HCT116 (cell line): ENCODE results near the gene PRPS1.

ENCODE experiments used
- EZH2phosphoT487 ChIP-seq: fragments of 200-600 bp; IDR thresholded peaks from 2 replicates; pipeline ENCODE4 v1.6.1; 2018; ENCODE audit warnings: antibody characterized with exemption, borderline replicate concordance
- JUND ChIP-seq: IDR thresholded peaks from 2 replicates; pipeline ENCODE4 v1.6.1; 2012
- POLR2AphosphoS5 ChIP-seq: IDR thresholded peaks from 2 replicates; pipeline ENCODE4 v1.6.1; 2011; ENCODE audit warnings: mild to moderate bottlenecking, low read depth, low read length, moderate library complexity
- REST ChIP-seq: IDR thresholded peaks from 2 replicates; pipeline ENCODE4 v1.6.1; 2012; ENCODE audit warnings: low read depth
- SIN3A ChIP-seq: IDR thresholded peaks from 2 replicates; pipeline ENCODE4 v1.6.1; 2012; ENCODE audit warnings: low read depth
- TF ChIP-seq, protein P1 (sequence below), 3 experiments: fragments of 200-600 bp in 1 of 3; sonication (generic) in 1 of 3; IDR thresholded peaks in 2 of 3; conservative IDR thresholded peaks in 1 of 3; 2 replicates each; pipeline ENCODE4 v1.5.1; 2012 to 2017; ENCODE audit warnings: low read depth in 2 of 3, low read length in 2 of 3, antibody characterized with exemption in 1 of 3, borderline replicate concordance in 1 of 3, control low read depth in 1 of 3, mild to moderate bottlenecking in 1 of 3, mixed read lengths in 1 of 3, mixed run types in 1 of 3, moderate library complexity in 1 of 3; ENCODE audit not compliant: insufficient read depth in 1 of 3

DNA sequence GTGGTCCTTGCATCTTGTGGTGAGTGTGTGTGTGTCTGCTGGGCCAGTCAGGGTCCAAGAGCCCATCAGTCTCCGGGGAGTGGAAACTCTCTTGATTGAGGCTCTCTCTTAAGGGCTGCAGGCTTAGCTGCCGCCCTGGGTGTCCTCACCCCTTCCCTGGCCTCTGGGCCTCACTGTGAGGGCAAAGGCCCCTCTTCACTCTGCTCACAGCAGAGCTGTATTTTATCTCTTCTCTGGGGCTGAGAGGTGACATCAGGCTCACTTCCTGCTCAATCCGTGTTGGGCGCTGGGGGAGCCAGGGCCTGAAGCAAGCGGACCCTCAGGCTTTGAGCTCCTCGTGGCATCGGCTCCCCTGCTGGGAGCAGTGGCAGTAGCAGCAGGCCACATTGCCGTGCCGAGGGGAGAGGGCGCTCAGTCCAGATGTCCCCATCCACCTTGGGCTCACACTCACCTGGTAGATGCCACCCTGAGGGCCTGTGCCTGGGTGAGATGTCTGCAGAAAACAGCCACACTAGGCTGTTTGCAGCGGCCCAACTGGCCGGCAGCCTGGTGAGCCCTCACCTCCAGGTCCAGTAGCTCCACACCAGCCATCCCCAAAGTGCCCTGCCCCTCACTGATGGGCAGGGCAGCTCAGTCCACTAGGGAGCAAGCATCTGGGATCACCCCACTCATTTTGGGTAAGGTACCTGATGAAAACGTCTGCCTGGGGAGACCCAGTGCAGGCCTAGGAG lies 24.7 kb upstream of the PRPS1 start:
- TF ChIP-seq, protein P1, sequence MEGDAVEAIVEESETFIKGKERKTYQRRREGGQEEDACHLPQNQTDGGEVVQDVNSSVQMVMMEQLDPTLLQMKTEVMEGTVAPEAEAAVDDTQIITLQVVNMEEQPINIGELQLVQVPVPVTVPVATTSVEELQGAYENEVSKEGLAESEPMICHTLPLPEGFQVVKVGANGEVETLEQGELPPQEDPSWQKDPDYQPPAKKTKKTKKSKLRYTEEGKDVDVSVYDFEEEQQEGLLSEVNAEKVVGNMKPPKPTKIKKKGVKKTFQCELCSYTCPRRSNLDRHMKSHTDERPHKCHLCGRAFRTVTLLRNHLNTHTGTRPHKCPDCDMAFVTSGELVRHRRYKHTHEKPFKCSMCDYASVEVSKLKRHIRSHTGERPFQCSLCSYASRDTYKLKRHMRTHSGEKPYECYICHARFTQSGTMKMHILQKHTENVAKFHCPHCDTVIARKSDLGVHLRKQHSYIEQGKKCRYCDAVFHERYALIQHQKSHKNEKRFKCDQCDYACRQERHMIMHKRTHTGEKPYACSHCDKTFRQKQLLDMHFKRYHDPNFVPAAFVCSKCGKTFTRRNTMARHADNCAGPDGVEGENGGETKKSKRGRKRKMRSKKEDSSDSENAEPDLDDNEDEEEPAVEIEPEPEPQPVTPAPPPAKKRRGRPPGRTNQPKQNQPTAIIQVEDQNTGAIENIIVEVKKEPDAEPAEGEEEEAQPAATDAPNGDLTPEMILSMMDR (IDR thresholded peaks at IDR 0.05 in 2 of 3, conservative IDR thresholded peaks at IDR 0.05 in 1 of 3; ENCODE audit: borderline replicate concordance in 1 of 3, insufficient read depth in 1 of 3, low read depth in 2 of 3, low read length in 2 of 3): no peak
- TF ChIP-seq POLR2AphosphoS5 (no peak), EZH2phosphoT487 (no peak), REST (no peak), SIN3A (no peak), JUND (no peak)
